ENCODE results near the gene P2RX1. TPM values are rescaled to one million over a fixed set of nuclear protein-coding genes. Genes with fewer than 3 reads are reported as not detected.

Gene P2RX1
- total RNA-seq, 1 experiment from 2014 or later: not detected

GRCh38 chr17:3935140-3935542 is 18.9 kb upstream of the P2RX1 start:
- H3K79me1 ChIP-seq (ENCODE audit: insufficient read depth, low read depth, low read length, poor library complexity, severe bottlenecking): no peaks in the 10 kb centered on the region
- no peak overlapping the region for H4K5ac ChIP-seq (ENCODE audit: insufficient read length, low read depth, low read length)
- no peak overlapping the region for H2BK5ac ChIP-seq (ENCODE audit: insufficient read length, low read length)
- H3K9me3 Mint-ChIP-seq: no peaks in the 10 kb centered on the region
- no peak overlapping the region for H3K9ac ChIP-seq (ENCODE audit: extremely low read depth, insufficient read length, low read length)
- DNase-seq: peak; percentile 96
- H3K79me2 ChIP-seq (ENCODE audit: insufficient read depth, low read length): no peaks in the 10 kb centered on the region
- H4K91ac ChIP-seq (ENCODE audit: insufficient read length, low read depth, low read length): no peak overlapping the region
- no peak overlapping the region for H3K14ac ChIP-seq (ENCODE audit: insufficient read depth, low read length)
- H3K56ac ChIP-seq (ENCODE audit: insufficient read length, low read depth, low read length): no peak overlapping the region
- peak overlapping the region in 2 of 3 experiments; percentile 44 to 77; a peak in 2 of 7 replicates for H3K27ac Mint-ChIP-seq
- H4K20me1 ChIP-seq (ENCODE audit: control insufficient read depth, insufficient read depth, insufficient read length): no peaks in the 10 kb centered on the region
- H2BK15ac ChIP-seq (ENCODE audit: low read depth, low read length): no peak overlapping the region
- no peaks in the 10 kb centered on the region for H3K4me1 ChIP-seq (ENCODE audit: insufficient read depth, low read length)
- H3K27ac ChIP-seq (ENCODE audit: insufficient read length, low read depth, low read length): no peak overlapping the region
- H2AK5ac ChIP-seq (ENCODE audit: insufficient read length, low read length): no peak overlapping the region
- H3K36me3 Mint-ChIP-seq (ENCODE audit: insufficient read depth in 1 of 3, low read depth in 3 of 3): peaks cover 9 to 25% (median 21%) of the 10 kb centered on the region in 3 experiments; a peak in 6 of 7 replicates
- H3K18ac ChIP-seq (ENCODE audit: insufficient read length, low read depth, low read length): no peak overlapping the region
- H2BK12ac ChIP-seq (ENCODE audit: insufficient read length, low read depth, low read length): no peak overlapping the region
- H2BK120ac ChIP-seq (ENCODE audit: low read depth, low read length, poor library complexity, severe bottlenecking): no peak overlapping the region
- no peak overlapping the region for H2AFZ ChIP-seq (ENCODE audit: low read length)
- TF ChIP-seq CTCF (conservative IDR thresholded peaks at IDR 0.05): peak; percentile 86
- H3K4me3 Mint-ChIP-seq: no peak overlapping the region; a peak in 1 of 5 replicates
- H2BK20ac ChIP-seq (ENCODE audit: low read depth, low read length, poor library complexity, severe bottlenecking): no peak overlapping the region
- no peaks in the 10 kb centered on the region for H3K27me3 ChIP-seq (ENCODE audit: insufficient read depth, low read length)
- H3K23me2 ChIP-seq (ENCODE audit: insufficient read length, low read depth, low read length, poor library complexity, severe bottlenecking): no peaks in the 10 kb centered on the region
- WGBS (ENCODE audit: extremely low coverage, insufficient read length, low lambda C conversion rate): no CpG with 5 or more reads among the region's 10 CpGs
- H3K4me1 Mint-ChIP-seq: peaks cover 0 to 4% of the 10 kb centered on the region in 2 experiments; a peak in 2 of 4 replicates
- no peak overlapping the region for H3K4me2 ChIP-seq (ENCODE audit: insufficient read depth, insufficient read length, low read length)
- no peaks in the 10 kb centered on the region for H3K9me3 ChIP-seq (ENCODE audit: control insufficient read depth, low read depth, low read length)
- no peak overlapping the region for H3K4ac ChIP-seq (ENCODE audit: low read depth, low read length)
- no peak overlapping the region for H4K8ac ChIP-seq (replicated peaks; ENCODE audit: insufficient read length, low read depth, low read length)
- H3T11ph ChIP-seq (ENCODE audit: low read length): no peak overlapping the region
- no peaks in the 10 kb centered on the region for H3K27me3 Mint-ChIP-seq (ENCODE audit: low read depth)
- H3K23ac ChIP-seq (ENCODE audit: insufficient read length, low read depth, low read length): no peak overlapping the region
